Smooth muscle cell (in vitro differentiated cells): ENCODE results near the gene FGF22. TPM values are rescaled to one million over a fixed set of nuclear protein-coding genes. Genes with fewer than 3 reads are reported as not detected.

Source experiments
- DNase-seq: peaks from one replicate; lab custom pipeline; 2025; ENCODE audit not compliant: unreplicated experiment; lab: John Stamatoyannopoulos, UW
- H2AFZ ChIP-seq: fragments of 200-600 bp; sonication (generic); 2 replicates; pipeline ENCODE4 v1.6.0; 2016; ENCODE audit warnings: antibody characterized with exemption, low read depth, mild to moderate bottlenecking
- H3F3A ChIP-seq: fragments of 200-600 bp; sonication (generic); 2 replicates; pipeline ENCODE4 v1.6.0; 2017; ENCODE audit warnings: antibody characterized with exemption, low read depth
- H3K27ac ChIP-seq: fragments of 200-600 bp; sonication (generic); 2 replicates; pipeline ENCODE4 v1.5.1; 2016; ENCODE audit warnings: low read depth, mild to moderate bottlenecking
- H3K27me3 ChIP-seq: fragments of 200-600 bp; sonication (generic); 2 replicates; pipeline ENCODE4 v1.6.1; 2016; ENCODE audit warnings: low read depth, mild to moderate bottlenecking
- H3K36me3 ChIP-seq: fragments of 200-600 bp; sonication (generic); 2 replicates; pipeline ENCODE4 v1.5.1; 2016; ENCODE audit warnings: low read depth
- H3K4me1 ChIP-seq: fragments of 200-600 bp; sonication (generic); 2 replicates; pipeline ENCODE4 v1.5.1; 2016; ENCODE audit warnings: low read depth
- H3K4me2 ChIP-seq: fragments of 200-600 bp; sonication (generic); 2 replicates; pipeline ENCODE4 v1.6.0; 2016; ENCODE audit warnings: mild to moderate bottlenecking
- H3K4me3 ChIP-seq: fragments of 200-600 bp; sonication (generic); 2 replicates; pipeline ENCODE4 v1.5.1; 2016; ENCODE audit warnings: mild to moderate bottlenecking
- H3K79me2 ChIP-seq: fragments of 200-600 bp; sonication (generic); 2 replicates; pipeline ENCODE4 v1.6.0; 2016; ENCODE audit warnings: low read depth, mild to moderate bottlenecking
- H3K9ac ChIP-seq: fragments of 200-600 bp; sonication (generic); 2 replicates; pipeline ENCODE4 v1.6.0; 2016; ENCODE audit warnings: low read depth
- H3K9me3 ChIP-seq: fragments of 200-600 bp; sonication (generic); replicated peaks from 2 replicates; pipeline ENCODE4 v1.5.1; 2016; ENCODE audit warnings: low read depth
- H4K20me1 ChIP-seq: fragments of 200-600 bp; sonication (generic); 2 replicates; pipeline ENCODE4 v1.6.0; 2016; ENCODE audit warnings: low read depth
- CTCF ChIP-seq: fragments of 200-600 bp; sonication (generic); IDR thresholded peaks from 2 replicates; pipeline ENCODE4 v1.5.1; 2017; ENCODE audit warnings: borderline replicate concordance, mild to moderate bottlenecking, antibody characterized with exemption; ENCODE audit not compliant: insufficient read depth, poor library complexity, severe bottlenecking
- WGBS: methylation state at CpG from one replicate; pipeline ENCODE4 v1.1.7; 2016; ENCODE audit warnings: low lambda C conversion rate; 5-methylcytosine and 5-hydroxymethylcytosine counted together
- polyA plus RNA-seq: library from polyadenylated mRNA; unstranded; fragments of >200 nt; fragmentation: Nextera tagmentation; extraction: Ambion mirVana; gene quantifications from 2 replicates; pipeline ENCODE4 v1.2.1, GENCODE V29; 2016
- total RNA-seq: library from RNA; depleted of rRNA; stranded (reverse); fragments of >200 nt; gene quantifications from 2 replicates; pipeline ENCODE4 v1.2.3, GENCODE V29; 2014

Gene FGF22
- total and polyA plus RNA-seq, 2 experiments from 2014 or later = 0.18 TPM; not detected in 1

- H3K27me3 ChIP-seq = no peaks in the 10 kb centered on the region
- peaks cover 9% of the 10 kb centered on the region for H3F3A ChIP-seq
- no peak overlapping the region for H3K4me2 ChIP-seq
- 95% methylated on average over 38 of the region's 38 CpGs for WGBS
- H3K9ac ChIP-seq = no peak overlapping the region
- no peak for DNase-seq
- H3K9me3 ChIP-seq = no peaks in the 10 kb centered on the region
- no peak overlapping the region for H3K4me3 ChIP-seq
- no peak overlapping the region for H3K27ac ChIP-seq
- peaks cover 9% of the 10 kb centered on the region for H3K4me1 ChIP-seq
- H3K79me2 ChIP-seq = peaks cover 17% of the 10 kb centered on the region
- no peaks in the 10 kb centered on the region for H3K36me3 ChIP-seq
- no peak overlapping the region for H2AFZ ChIP-seq
- H4K20me1 ChIP-seq = peaks cover 19% of the 10 kb centered on the region
- TF ChIP-seq CTCF = no peak
These were observed 34.8 kb downstream of the FGF22 start for GRCh38 chr19:674282-675151.

DNA sequence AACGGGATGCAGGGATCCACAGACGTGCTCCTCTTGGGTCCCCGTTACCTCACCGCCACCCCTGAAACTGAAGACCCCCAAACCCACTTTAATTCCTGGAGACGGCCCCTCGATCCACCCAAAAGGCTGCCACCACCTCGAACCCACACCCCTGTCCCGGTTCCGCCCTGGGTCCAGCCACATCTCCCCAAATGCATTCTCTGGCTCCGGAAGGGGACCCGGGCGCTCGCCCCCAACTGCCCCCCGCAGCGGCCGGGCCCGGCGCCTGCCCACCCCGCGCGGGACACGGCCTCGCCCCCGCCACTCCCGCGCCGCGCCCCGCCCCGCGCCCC, 36.3 kb downstream of the FGF22 start:
- H3F3A ChIP-seq = peaks cover 9% of the 10 kb centered on the region
- H3K36me3 ChIP-seq = no peaks in the 10 kb centered on the region
- peaks cover 20% of the 10 kb centered on the region for H4K20me1 ChIP-seq
- 13% methylated on average over 21 of the region's 31 CpGs for WGBS
- H3K9me3 ChIP-seq = no peaks in the 10 kb centered on the region
- peak overlapping the region; percentile 99 for H3K4me2 ChIP-seq
- peaks cover 18% of the 10 kb centered on the region for H3K79me2 ChIP-seq
- H3K4me1 ChIP-seq = peaks cover 10% of the 10 kb centered on the region
- no peak for TF ChIP-seq CTCF
- peak overlapping the region; percentile 60 for H3K4me3 ChIP-seq
- peak overlapping the region; percentile 98 for H3K27ac ChIP-seq
- no peak overlapping the region for H2AFZ ChIP-seq
- peak overlapping the region; percentile 95 for H3K9ac ChIP-seq
- DNase-seq = no peak
- no peaks in the 10 kb centered on the region for H3K27me3 ChIP-seq

DNA sequence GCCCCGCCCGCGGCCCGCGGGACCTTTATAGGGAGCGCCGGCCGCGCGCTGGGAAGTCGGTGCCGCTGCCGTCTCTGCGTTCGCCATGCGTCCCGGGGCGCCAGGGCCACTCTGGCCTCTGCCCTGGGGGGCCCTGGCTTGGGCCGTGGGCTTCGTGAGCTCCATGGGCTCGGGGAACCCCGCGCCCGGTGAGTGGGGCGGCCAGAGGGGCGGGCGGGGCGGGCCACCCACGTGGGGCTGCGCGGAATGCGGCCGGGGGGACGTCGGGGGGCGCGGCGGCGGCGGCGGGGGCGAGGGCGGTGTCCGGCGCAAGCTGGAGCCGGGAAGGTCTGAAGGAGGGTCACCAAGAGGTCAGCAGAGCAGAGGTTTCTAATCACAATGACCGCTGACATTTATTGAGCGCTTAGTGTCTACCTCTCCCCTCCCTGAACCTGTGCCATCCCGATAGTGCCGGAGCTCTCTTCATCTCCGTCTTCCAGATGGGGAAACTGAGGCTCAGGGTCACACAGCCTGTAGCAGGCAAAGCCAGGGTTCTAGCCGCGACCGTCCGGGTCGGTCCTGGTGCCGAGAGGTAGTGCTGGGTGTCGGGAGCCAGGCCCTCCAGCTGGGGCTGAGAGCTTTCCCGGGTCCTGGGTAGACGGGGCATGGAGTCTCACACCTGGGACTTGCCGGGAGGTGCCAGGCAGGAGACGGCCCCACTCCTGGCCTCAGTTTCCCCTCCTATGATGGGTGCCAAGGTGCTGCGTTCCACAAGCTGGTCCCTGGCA, 36.8 kb downstream of the FGF22 start, which contains the start of gene FSTL3:
TSS of gene FSTL3 (plus strand) at position 54 of the 767 bp plus-strand sequence. CDS start at position 86, 32 bp downstream.
- Histone ChIP-seq H3K4me2 (peak within 1 kb of the TSS; percentile 99), H3K79me2 (peaks cover 18% of the 10 kb centered on the region), H3K9ac (peak within 1 kb of the TSS; percentile 95), H3K27ac (peak within 1 kb of the TSS; percentile 98), H3K4me3 (peak within 1 kb of the TSS; percentile 60), H4K20me1 (peaks cover 24% of the 10 kb centered on the region), H3K27me3 (no peaks in the 10 kb centered on the region), H3F3A (peaks cover 14% of the 10 kb centered on the region), H3K36me3 (no peaks in the 10 kb centered on the region), H3K4me1 (peaks cover 10% of the 10 kb centered on the region), H2AFZ (no peak within 1 kb of the TSS), H3K9me3 (no peaks in the 10 kb centered on the region)
- no peak for TF ChIP-seq CTCF
- peak; percentile 22 for DNase-seq
- WGBS = 25% methylated on average over 40 of the region's 63 CpGs
